ELF-1 (cell line): ENCODE measurements around the gene FARP1.
"Not testable (repeated sequence)": the region's sequence is repeated elsewhere in the genome, so short reads cannot be mapped to it uniquely, and the experiment has no call there.

ENCODE experiments used
- DNase-seq: peaks from one replicate; pipeline ENCODE4 v3.0.0-alpha.2; 2016; ENCODE audit warnings: low read depth, low spot score

FARP1 gene

GRCh38 chr13:98224557-98224956, 81.7 kb downstream of the FARP1 start:
- DNase-seq = no peak

- DNase-seq = no peak
Measured at GRCh38 chr13:98225036-98225940, 82.4 kb downstream of the FARP1 start.

DNA sequence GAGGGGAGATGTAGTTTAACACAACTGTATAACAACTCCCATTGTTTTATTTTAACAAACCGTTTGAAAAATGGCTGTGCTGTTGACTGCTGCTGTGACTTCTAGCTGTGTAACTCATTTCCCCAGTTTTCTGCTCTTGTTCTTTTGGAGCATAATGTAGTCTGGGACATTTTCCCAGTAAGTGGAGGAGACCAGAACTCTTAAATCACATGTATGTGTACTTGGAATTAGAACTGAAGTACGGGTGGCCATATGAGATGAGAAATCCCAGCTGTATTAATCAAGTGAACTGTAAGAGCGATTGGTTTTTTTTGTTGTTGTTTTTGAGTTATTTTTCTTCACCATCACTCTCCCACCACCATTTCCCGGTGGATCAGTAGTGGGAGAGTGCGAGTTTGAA, 83.6 kb downstream of the FARP1 start:
- DNase-seq = no peak

DNA sequence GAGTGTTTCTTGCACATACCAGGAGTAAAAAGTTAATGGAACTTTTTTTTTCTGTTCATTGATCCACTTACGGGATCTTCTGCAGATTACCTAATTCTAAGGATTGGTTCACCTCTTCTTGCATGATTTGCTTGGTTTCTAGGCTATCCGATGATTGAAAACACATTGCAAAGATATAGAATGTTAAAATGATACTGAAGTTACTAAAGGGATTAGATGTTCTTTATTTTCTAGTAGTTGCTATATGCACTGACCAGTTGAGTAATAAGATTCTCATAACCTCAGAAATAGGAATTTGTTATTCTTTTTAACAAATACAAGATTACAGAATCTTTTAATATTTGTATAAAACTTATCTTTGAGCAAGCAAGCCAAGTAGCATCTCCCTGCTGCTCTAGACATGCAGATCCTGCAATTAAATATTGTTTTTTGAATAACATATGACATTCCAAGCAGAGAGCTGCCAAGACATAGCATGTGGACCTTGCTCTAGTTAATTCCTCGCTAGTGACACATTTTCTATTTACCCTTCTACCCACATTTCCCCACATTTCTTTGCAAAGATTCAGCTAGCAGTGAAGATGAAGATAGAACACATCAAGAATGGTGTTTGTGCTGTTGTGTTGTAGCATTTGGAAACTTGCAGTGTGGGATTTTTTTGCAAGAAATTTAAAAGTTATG, 85.9 kb downstream of the FARP1 start:
- DNase-seq = no peak

- not testable (repeated sequence) for DNase-seq
Measured at GRCh38 chr13:98230762-98231161, 87.9 kb downstream of the FARP1 start.

DNA sequence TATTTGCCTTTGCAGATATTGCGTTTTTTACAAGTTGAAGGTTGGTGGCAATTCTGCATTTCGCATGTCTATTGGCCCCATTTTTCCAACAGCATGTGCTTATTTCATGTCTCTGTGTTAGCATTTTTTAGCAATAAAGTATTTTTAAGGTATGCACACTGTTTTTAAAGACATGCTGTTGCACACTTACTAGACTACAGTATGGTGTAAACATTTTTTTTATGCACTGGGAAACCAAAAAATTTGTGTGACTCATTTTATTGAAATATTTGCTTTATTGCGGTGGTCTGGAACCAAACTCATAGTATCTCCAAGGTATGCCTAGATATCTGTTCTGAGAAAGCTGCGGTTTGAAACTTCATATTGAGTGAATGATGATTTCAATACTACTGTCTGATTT, 89.6 kb downstream of the FARP1 start:
- no peak for DNase-seq

DNA sequence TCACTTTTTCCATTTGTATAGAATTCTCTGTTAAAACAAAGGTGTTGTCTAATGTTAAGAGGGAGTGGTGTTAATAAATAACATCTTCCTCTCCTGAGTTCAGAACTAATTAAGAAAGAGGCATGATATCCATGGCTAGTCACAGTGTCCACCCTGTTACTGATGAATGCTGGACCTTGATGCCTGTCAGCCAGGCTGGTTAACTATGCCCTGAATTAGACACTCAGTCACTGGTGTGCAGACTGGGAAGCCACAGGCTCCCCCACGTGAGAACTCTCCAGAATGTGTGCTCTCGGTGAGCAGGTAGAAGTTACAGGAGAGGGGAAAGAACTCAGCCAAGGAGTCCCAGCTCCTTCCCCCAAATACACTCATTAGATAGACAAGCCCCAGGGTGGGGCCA, 90.2 kb downstream of the FARP1 start:
- DNase-seq = no peak

- no peak for DNase-seq
Measured at GRCh38 chr13:98234348-98234747, 91.5 kb downstream of the FARP1 start.

GRCh38 chr13:98236197-98236596, 93.3 kb downstream of the FARP1 start:
- no peak for DNase-seq

DNA sequence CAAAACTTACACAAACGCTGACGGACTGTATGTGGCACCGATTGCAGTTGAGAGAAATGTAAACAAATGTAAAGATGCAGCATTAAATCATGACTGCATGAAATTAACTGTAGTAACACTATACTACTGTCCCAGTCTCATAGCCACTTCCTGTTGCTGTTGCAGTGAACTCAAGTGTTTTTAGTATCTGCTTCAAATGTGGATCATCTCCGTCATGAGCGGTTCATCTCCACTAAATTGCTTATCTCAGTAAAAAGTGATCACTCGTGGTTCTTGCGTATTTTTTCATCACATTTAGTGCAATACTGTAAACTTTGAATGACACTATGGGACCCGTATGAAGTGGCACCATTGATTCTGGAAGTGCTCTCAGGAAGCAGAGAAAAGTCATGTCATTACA, 94.4 kb downstream of the FARP1 start:
- no peak for DNase-seq

GRCh38 chr13:98239162-98240076, 96.5 kb downstream of the FARP1 start:
- no peak for DNase-seq

DNA sequence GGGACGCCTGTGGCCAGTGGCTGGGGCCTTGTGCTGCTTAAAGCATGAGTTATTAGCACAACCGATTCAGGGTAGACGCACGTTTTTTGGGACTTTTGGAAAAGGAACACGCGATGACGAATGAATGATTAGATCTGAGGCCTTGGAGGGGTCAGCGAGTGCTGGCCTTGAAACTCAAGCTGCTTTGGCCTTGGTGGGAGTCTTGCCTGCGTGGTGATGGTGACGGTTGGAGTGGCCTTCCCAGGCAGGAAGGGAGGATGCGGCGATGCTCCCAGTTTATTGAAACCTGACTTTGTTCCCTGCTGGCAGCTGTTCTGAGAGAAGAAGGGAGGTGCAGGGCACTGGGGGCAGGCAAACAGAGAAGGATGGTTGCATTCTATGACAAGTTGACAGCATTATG, 97.2 kb downstream of the FARP1 start:
- DNase-seq = no peak

GRCh38 chr13:98240974-98241373, 98.1 kb downstream of the FARP1 start:
- DNase-seq = no peak

DNA sequence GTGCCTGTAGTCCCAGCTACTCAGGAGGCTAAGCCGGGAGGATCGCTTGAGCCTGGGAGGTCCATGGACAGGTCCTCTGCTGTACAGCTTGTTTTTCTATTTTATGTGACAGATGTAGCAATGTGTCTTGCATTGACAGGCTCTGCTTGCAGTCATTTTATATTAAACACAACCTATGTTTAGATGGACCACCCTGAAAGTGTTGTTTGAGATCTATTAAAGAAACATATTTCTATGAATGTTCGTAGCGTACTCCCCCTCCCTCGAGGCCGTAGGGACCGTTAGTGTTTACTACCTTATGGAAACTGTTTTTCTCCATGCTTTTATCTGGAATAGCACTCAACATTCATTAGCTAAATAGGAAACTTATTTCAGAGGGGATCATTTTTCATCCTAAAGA, 99.1 kb downstream of the FARP1 start:
- no peak for DNase-seq

DNA sequence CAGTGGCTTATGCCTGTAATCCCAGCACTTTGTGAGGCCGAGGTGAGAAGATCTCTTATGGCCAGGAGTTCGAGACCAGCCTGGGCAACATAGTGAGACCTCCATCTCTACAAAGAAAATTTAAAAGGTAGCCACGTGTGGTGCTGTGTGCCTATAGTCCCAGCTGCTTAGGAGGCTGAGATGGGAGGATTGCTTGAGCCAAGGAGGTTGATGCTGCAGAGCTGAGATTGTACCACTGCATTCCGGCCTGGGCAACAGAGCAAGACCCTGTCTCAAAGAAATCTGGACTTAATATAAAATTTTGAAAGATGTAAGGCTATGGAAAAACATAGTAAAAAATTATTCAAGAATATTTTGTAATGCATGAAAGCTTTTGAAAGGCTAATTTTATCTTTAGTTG, 99.5 kb downstream of the FARP1 start:
- no peak for DNase-seq

DNA sequence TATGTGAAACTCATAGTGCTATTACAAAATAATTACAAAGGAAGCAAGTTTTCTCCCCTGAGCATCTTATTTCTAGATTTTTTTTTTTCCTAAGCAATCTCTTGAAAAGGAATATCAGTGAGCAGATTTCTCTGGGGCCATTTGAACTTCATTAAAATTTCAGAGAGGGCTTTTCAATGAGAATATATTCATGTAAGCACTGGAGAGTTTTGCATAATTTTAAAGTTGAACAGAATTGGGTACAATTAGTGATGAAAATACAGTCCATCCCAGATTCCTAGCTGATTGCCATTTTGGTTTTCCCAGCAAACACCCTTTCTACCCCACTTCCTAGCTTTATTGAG, 101.0 kb downstream of the FARP1 start:
- DNase-seq = no peak

DNA sequence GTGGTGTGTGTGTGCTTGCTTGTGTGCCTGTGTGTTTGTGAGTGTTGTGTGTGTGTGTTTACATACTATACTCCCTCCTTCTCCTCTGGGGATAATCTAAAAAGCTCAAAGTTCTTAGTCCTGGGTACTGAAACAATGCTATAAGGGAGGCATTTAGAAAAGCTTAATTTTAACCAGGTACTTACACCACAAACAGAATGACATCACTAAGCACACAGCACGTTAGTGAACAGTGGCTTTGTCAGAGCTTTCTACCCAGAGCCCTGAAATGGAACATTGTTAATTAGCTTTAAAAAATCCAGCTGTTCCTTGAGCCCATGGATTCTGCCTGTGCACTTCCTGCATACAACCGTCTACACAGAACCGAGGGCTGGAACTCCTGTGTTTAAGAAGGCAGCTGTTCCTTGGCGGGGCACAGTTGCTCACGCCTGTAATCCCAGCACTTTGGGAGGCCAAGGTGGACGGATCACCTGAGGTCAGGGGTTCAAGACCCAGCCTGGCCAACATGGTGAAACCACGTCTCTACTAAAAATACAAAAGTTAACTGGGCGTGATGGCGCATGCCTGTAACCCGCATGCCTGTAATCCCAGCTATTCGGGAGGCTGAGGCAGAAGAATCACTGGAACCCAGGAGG, 103.8 kb downstream of the FARP1 start:
- no peak for DNase-seq

DNA sequence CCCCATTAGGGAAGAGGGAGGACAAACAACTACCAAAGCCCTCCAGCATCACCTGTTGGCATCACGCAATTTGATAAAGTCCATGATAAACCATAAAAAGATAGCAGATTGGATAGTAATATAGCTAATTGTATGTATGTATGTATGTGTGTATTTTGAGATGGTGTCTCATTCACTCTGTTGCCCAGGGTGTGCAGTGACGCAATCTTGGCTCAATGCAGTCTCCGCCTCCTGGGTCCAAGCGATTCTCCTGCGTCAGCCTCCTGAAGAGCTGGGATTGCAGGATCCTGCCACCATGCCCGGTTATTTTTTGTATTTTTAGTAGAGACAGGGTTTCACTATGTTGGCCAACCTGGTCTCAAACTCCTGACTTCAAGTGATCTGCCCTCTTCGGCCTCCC, 108.8 kb downstream of the FARP1 start:
- no peak for DNase-seq

GRCh38 chr13:98252931-98253470, 110.1 kb downstream of the FARP1 start:
- DNase-seq = peak; percentile 49

DNA sequence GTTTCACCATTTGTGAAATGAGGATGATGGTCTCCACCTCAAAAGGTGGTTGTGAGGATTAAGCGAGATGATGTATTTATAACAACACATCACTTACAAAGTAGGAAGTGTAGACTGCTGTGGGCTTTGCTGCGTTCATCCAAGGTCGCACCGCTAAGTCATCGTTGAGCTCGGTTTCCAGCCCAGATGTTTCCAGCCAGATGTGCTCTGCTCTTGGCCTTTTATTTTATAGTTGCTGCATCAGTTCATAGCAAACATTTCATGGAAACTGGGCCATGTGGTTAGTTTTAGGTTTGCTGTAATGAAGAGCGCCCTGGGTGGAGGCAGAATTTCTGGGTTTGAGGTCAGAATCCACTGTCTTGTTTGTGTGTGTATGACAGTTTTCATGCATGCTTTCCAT, 110.6 kb downstream of the FARP1 start:
- no peak for DNase-seq

- no peak for DNase-seq
Measured at GRCh38 chr13:98254513-98254912, 111.6 kb downstream of the FARP1 start.
